ENCODE measurements around the gene TGFBR3L. TPM values are rescaled to one million over a fixed set of nuclear protein-coding genes. Genes with fewer than 3 reads are reported as not detected.

Gene TGFBR3L
- total RNA-seq, 1 donor from 2014 or later: 0.69 TPM

DNA sequence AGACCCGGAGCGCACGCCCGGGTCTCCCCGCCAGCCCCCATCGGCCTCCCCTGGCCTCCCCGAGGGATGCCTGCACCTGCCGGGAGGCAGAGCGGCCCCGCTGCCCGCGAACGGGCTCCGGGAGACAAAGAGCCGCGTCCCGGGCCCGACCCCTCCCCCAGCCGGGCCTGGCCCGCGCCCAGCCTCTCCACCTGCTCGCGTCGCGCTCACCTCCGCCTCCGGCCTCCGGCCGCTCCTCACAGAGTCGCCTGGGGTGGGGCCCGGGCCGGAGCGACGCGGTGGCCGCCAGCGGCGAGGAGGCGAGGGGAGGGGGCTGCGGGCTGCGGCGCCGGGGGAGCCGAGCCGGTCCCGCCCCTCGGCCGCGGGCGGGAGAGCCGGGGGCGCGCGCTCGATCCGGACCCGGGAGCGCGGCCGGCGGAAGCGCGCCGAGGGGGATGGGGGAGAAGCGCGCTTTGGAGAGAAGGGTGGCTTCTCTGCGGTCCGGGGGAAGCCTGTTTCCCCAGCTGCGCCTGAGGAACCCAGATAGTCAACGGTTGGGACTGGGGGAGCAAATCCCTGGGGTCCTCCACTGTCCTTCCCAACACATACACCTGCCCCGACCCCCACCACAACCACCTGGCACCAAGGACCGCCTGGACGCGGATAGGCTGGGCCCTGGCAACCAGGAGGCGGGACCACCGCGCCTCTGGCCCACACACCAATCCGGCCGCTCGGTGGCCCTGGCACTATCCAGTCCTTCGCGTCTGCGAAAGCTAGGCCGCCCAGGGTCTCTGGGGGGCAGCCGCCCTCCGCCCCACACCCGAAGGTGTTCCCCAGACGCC is 40.3 kb upstream of the TGFBR3L start, which contains the start of gene PRR36:
Gene PRR36 (minus strand): TSS at position 315 of the 821 bp plus-strand sequence. CDS start 701 bp downstream, outside the sequence.
- peak within 1 kb of the TSS; percentile 92 for H3K27ac Mint-ChIP-seq (ENCODE audit: unreplicated experiment)
- DNase-seq: peak; percentile 87
- H3K9me3 Mint-ChIP-seq (ENCODE audit: unreplicated experiment): peaks cover 5% of the 10 kb centered on the region
- peak within 1 kb of the TSS; percentile 91 for H3K4me3 Mint-ChIP-seq (ENCODE audit: unreplicated experiment)
- no peaks in the 10 kb centered on the region for H3K36me3 Mint-ChIP-seq (ENCODE audit: unreplicated experiment)
- TF ChIP-seq CTCF (IDR thresholded peaks at IDR 0.05; ENCODE audit: partially characterized antibody, unreplicated experiment): no peak
- H3K4me1 Mint-ChIP-seq (ENCODE audit: low read depth, unreplicated experiment): peaks cover 6% of the 10 kb centered on the region
- H3K27me3 Mint-ChIP-seq (ENCODE audit: unreplicated experiment): peaks cover 15% of the 10 kb centered on the region

GRCh38 chr19:7874897-7875273 is 39.7 kb upstream of the TGFBR3L start:
- no peak for DNase-seq
- TF ChIP-seq CTCF (IDR thresholded peaks at IDR 0.05; ENCODE audit: partially characterized antibody, unreplicated experiment): no peak
- Mint-ChIP-seq H3K36me3 (ENCODE audit: unreplicated experiment) (no peaks in the 10 kb centered on the region), H3K4me1 (ENCODE audit: low read depth, unreplicated experiment) (peaks cover 6% of the 10 kb centered on the region), H3K27ac (ENCODE audit: unreplicated experiment) (peak overlapping the region; percentile 48), H3K9me3 (ENCODE audit: unreplicated experiment) (peaks cover 6% of the 10 kb centered on the region), H3K4me3 (ENCODE audit: unreplicated experiment) (peak overlapping the region; percentile 82), H3K27me3 (ENCODE audit: unreplicated experiment) (peaks cover 15% of the 10 kb centered on the region)

- TF ChIP-seq CTCF (IDR thresholded peaks at IDR 0.05; ENCODE audit: partially characterized antibody, unreplicated experiment): no peak
- H3K36me3 Mint-ChIP-seq (ENCODE audit: unreplicated experiment): no peaks in the 10 kb centered on the region
- H3K4me1 Mint-ChIP-seq (ENCODE audit: low read depth, unreplicated experiment): peaks cover 2% of the 10 kb centered on the region
- no peak overlapping the region for H3K27ac Mint-ChIP-seq (ENCODE audit: unreplicated experiment)
- H3K9me3 Mint-ChIP-seq (ENCODE audit: unreplicated experiment): peaks cover 7% of the 10 kb centered on the region
- peaks cover 8% of the 10 kb centered on the region for H3K27me3 Mint-ChIP-seq (ENCODE audit: unreplicated experiment)
- DNase-seq: no peak
- H3K4me3 Mint-ChIP-seq (ENCODE audit: unreplicated experiment): no peak overlapping the region
Measured at GRCh38 chr19:7877249-7877836, 37.3 kb upstream of the TGFBR3L start.

DNA sequence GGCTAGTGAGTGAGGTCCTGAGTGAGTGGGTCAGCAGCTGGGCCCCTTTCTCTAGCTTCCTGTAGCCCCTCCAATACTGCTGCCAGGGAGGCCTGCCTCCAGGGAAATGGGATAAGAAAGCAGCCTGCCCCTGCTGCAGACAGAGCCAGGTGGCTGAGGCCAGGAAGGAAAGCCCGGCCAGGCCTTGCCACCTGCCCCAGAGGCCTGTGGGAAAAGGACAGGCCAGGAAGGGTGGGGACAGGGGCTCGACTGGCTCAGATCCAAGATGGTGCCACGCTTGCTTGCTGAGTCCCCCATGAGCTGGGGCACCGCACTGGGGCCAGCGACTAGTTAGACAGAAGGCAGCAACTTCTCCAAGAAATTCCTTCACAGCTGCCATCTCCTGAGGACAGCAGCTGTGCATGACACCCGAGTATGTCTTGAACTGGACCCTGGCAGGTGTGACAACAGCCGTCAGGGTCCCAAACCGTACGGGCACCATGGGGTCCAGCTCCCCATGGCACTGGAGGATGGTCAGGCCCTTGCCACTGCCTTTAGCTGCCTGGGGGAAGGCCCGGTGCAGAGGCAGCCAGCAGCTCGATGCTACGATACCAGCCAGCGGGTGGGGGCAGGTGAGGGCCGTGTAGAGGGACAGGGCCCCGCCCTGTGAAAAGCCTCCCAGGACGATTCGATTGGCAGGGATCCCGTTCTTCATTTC is 35.4 kb upstream of the TGFBR3L start:
- H3K4me1 Mint-ChIP-seq (ENCODE audit: low read depth, unreplicated experiment): peaks cover 2% of the 10 kb centered on the region
- no peaks in the 10 kb centered on the region for H3K36me3 Mint-ChIP-seq (ENCODE audit: unreplicated experiment)
- peaks cover 5% of the 10 kb centered on the region for H3K27me3 Mint-ChIP-seq (ENCODE audit: unreplicated experiment)
- peaks cover 4% of the 10 kb centered on the region for H3K9me3 Mint-ChIP-seq (ENCODE audit: unreplicated experiment)
- no peak overlapping the region for H3K27ac Mint-ChIP-seq (ENCODE audit: unreplicated experiment)
- peak; percentile 57 for DNase-seq
- no peak overlapping the region for H3K4me3 Mint-ChIP-seq (ENCODE audit: unreplicated experiment)
- no peak for TF ChIP-seq CTCF (IDR thresholded peaks at IDR 0.05; ENCODE audit: partially characterized antibody, unreplicated experiment)

All from glutamatergic neuron (in vitro differentiated cells).